ENCODE data around the gene SMARCA4. TPM values are rescaled to one million over a fixed set of nuclear protein-coding genes. Genes with fewer than 3 reads are reported as not detected.

SMARCA4 gene
- total and polyA plus RNA-seq, 7 experiments from 2014 or later = 11.8 to 126 (median 102) TPM

DNA sequence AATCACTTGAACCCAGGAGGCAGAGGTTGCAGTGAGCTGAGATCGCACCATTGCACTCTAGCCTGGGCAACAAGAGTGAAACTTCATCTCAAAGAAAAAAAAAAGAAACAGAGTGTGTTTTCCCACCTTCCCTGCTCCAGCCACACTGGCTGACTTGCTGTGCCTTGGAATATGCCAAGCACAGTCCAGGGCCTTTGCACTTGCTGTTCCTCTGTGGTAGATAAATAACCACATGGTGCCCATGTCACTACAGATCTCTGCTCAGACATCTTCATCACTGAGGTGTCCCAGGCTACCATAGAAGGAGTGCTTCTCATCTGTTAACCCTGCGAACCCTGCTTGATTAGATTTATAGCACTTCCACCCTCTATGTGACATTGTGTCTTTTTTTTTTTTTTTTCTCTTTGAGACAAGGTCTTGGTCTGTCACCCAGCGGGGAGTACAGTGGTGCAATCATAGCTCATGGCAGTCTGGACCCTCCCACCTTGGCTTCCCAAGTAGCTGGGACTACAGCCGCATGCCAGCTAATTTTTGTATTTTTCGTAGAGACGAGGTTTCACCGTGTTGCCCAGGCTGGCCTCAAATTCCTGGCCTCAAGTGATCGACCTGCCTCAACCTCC, 10.4 kb downstream of the SMARCA4 start:
- ChIA-PET POLR2A (interaction anchor here (0.6 kb wide), 1 partner anchor 15 kb away, joined by 3 read pairs; no protein-coding TSS in a partner anchor), CTCF (no interaction called here)
- DNase-seq (no peak), ATAC-seq (no peak)
- Mint-ChIP-seq H3K4me1 (peaks cover 14 to 67% (median 56%) of the 10 kb centered on the region in 7 donors), H3K36me3 (peaks cover 0 to 5% (median 3%) of the 10 kb centered on the region in 5 donors), H3K27me3 (no peaks in the 10 kb centered on the region), H3K4me3 (no peak overlapping the region), H3K9me3 (no peaks in the 10 kb centered on the region), H3K27ac (peak overlapping the region in 2 of 9 donors; percentile 42 to 45)
- H3K27me3 ChIP-seq (ENCODE audit: control insufficient read depth in 2 of 2, insufficient read depth in 2 of 2, low read length in 2 of 2) = no peaks in the 10 kb centered on the region
- H3K27ac ChIP-seq (ENCODE audit: low read depth, low read length) = no peak overlapping the region
- H3K9me3 ChIP-seq (ENCODE audit: control insufficient read depth in 2 of 3, low read length in 3 of 3) = no peaks in the 10 kb centered on the region
- H3K36me3 ChIP-seq (ENCODE audit: control insufficient read depth in 2 of 3, insufficient read depth in 3 of 3, low read length in 3 of 3) = no peaks in the 10 kb centered on the region
- peaks cover 0 to 11% of the 10 kb centered on the region in 2 donors for H3K4me1 ChIP-seq (ENCODE audit: control insufficient read depth in 2 of 2, insufficient read depth in 2 of 2, low read length in 2 of 2)
- H3K4me3 ChIP-seq (ENCODE audit: low read length) = no peak overlapping the region
- intact Hi-C loops (cut with micrococcal nuclease) = no loop called here

DNA sequence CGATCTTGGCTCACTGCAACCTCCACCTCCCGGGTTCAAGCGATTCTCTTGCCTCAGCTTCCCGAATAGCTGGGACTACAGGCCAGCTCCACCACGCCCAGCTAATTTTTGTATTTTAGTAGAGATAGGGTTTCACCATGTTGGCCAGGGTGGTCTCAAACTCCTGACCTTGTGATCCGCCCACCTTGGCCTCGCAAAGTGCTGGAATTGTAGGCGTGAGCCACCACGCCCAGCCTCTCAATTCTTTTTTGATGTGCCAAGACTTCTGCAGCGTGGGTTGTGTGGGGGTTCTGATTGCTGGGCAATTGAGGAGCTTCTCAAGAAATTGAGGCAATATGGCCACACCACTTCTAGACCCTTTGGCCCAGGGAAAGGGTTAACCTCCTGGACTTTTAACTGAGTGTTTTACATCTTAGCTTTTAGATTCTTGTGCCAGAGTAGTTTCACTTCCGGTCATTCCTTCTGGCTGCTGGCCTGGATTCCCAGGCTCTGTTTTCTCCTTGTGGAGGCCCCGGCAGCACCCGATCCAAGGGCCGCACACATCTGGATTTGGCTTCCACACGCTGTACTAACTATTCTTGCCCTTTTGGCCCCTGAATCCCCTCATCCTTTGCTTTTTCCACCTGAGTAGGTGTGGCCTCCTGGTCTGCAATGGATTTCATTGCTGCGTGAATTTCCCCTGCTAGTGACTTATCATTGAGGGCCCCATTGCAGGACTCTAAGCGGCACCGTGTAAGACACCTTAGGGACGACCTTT, 14.7 kb downstream of the SMARCA4 start:
- H3K4me3 ChIP-seq (ENCODE audit: low read length) = no peak overlapping the region
- peaks cover 0 to 5% (median 0%) of the 10 kb centered on the region in 3 experiments for H3K36me3 ChIP-seq (ENCODE audit: control insufficient read depth in 2 of 3, insufficient read depth in 3 of 3, low read length in 3 of 3)
- ChIA-PET CTCF (interaction anchor here (1.4 kb wide), 1 partner anchor 13 kb away, joined by 5 read pairs; no protein-coding TSS in a partner anchor), POLR2A (interaction anchor here (0.7 to 1.2 kb wide), 2 partner anchors 11 to 12 kb away, joined by 3 read pairs; no protein-coding TSS in a partner anchor)
- no peak for DNase-seq
- Mint-ChIP-seq H3K36me3 (peaks cover 0 to 7% (median 3%) of the 10 kb centered on the region in 5 donors), H3K9me3 (no peaks in the 10 kb centered on the region), H3K27ac (peak overlapping the region in 2 of 9 donors; percentile 31 to 78), H3K4me1 (peaks cover 12 to 61% (median 45%) of the 10 kb centered on the region in 7 donors), H3K4me3 (peak overlapping the region in 2 of 10 donors; percentile 7 to 55), H3K27me3 (no peaks in the 10 kb centered on the region)
- intact Hi-C loops (cut with micrococcal nuclease) = no loop called here
- H3K27ac ChIP-seq (ENCODE audit: low read depth, low read length) = no peak overlapping the region
- H3K27me3 ChIP-seq (ENCODE audit: control insufficient read depth in 2 of 2, insufficient read depth in 2 of 2, low read length in 2 of 2) = no peaks in the 10 kb centered on the region
- peaks cover 4 to 5% of the 10 kb centered on the region in 2 donors for H3K4me1 ChIP-seq (ENCODE audit: control insufficient read depth in 2 of 2, insufficient read depth in 2 of 2, low read length in 2 of 2)
- ATAC-seq = no peak
- H3K9me3 ChIP-seq (ENCODE audit: control insufficient read depth in 2 of 3, low read length in 3 of 3) = no peaks in the 10 kb centered on the region

DNA sequence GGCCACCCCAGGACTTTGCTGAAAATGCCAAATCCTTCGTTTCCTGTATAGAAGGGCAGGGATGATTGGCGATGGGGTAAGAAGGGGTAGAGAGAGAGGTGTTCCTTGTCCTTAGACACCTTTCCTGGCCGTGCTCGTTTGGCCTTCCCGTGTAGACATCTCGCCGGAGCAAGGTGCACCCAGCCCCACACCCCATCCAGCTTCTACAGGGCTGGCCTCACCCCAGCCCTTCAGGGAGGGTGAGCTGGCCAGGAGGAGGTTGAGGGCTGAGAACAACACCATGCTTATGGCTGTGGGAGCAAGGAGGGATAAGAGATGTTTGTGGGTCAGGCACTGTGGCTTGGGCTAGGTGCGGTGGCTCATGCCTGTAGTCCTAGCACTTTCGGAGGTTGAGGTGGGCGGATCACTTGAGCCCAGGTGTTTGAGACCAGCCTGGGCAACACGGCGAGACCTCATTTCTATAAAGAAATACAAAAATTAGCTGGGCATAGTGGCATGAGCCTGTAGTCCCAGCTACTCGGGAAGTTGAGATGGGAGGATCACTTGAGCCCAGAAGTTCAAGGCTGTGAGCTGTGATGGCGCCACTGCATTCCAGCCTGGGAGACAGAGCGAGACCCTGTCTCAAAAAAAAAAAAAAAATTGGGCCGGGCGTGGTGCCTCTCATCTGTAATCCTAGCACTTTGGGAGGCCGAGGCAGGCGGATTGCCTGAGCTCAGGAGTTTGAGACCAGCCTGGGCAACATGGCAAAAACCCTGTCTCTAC, 15.5 kb downstream of the SMARCA4 start:
- intact Hi-C loops (cut with micrococcal nuclease) = no loop called here
- no peaks in the 10 kb centered on the region for H3K9me3 ChIP-seq (ENCODE audit: control insufficient read depth in 2 of 3, low read length in 3 of 3)
- H3K4me1 ChIP-seq (ENCODE audit: control insufficient read depth in 2 of 2, insufficient read depth in 2 of 2, low read length in 2 of 2) = peaks cover 4 to 5% of the 10 kb centered on the region in 2 donors
- ChIA-PET POLR2A (interaction anchor here (0.7 kb wide), 1 partner anchor 12 kb away, joined by 3 read pairs; no protein-coding TSS in a partner anchor), CTCF (interaction anchor here (0.7 to 1.4 kb wide), 2 partner anchors 14 to 17 kb away, joined by 5 read pairs; no protein-coding TSS in a partner anchor)
- no peaks in the 10 kb centered on the region for H3K27me3 Mint-ChIP-seq
- H3K27ac Mint-ChIP-seq = peak overlapping the region in 4 of 9 donors; percentile 12 to 78 (median 46)
- no peak for ATAC-seq
- H3K4me3 ChIP-seq (ENCODE audit: low read length) = no peak overlapping the region
- peaks cover 12 to 58% (median 38%) of the 10 kb centered on the region in 7 donors for H3K4me1 Mint-ChIP-seq
- H3K36me3 Mint-ChIP-seq = peaks cover 0 to 7% (median 3%) of the 10 kb centered on the region in 5 donors
- H3K27ac ChIP-seq (ENCODE audit: low read depth, low read length) = no peak overlapping the region
- DNase-seq = no peak
- H3K27me3 ChIP-seq (ENCODE audit: control insufficient read depth in 2 of 2, insufficient read depth in 2 of 2, low read length in 2 of 2) = no peaks in the 10 kb centered on the region
- H3K9me3 Mint-ChIP-seq = no peaks in the 10 kb centered on the region
- H3K36me3 ChIP-seq (ENCODE audit: control insufficient read depth in 2 of 3, insufficient read depth in 3 of 3, low read length in 3 of 3) = peaks cover 0 to 6% (median 0%) of the 10 kb centered on the region in 3 experiments
- peak overlapping the region in 2 of 10 donors; percentile 7 to 55 for H3K4me3 Mint-ChIP-seq

DNA sequence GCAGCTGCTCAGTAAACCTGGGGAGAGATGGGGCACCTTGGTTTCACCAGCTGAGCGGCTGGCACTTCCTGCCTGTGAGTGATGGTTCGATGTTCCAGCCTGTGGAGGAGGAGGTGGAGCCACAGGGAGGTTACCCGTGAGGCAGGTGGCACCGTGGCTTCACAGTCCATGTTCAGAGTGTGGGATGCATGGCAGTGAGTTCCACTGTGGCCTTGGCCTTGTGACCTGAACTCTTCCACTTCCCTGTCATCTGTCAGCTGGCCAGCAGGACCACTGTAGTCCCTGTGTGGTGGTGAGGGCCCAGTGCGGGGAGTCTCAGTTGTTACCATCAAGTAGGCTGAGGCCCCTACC, 16.9 kb downstream of the SMARCA4 start:
- H3K27ac Mint-ChIP-seq = peak overlapping the region in 3 of 9 donors; percentile 63 to 70 (median 66)
- no peak overlapping the region for H3K4me3 Mint-ChIP-seq
- POLR2A ChIA-PET = no interaction called here
- H3K4me1 Mint-ChIP-seq = peaks cover 12 to 55% (median 37%) of the 10 kb centered on the region in 7 donors
- no peaks in the 10 kb centered on the region for H3K9me3 Mint-ChIP-seq
- DNase-seq (no peak), ATAC-seq (no peak)
- Histone ChIP-seq H3K4me1 (ENCODE audit: control insufficient read depth in 2 of 2, insufficient read depth in 2 of 2, low read length in 2 of 2) (peaks cover 4 to 5% of the 10 kb centered on the region in 2 donors), H3K27me3 (ENCODE audit: control insufficient read depth in 2 of 2, insufficient read depth in 2 of 2, low read length in 2 of 2) (no peaks in the 10 kb centered on the region), H3K36me3 (ENCODE audit: control insufficient read depth in 2 of 3, insufficient read depth in 3 of 3, low read length in 3 of 3) (peaks cover 0 to 9% (median 0%) of the 10 kb centered on the region in 3 experiments), H3K27ac (ENCODE audit: low read depth, low read length) (no peak overlapping the region), H3K4me3 (ENCODE audit: low read length) (no peak overlapping the region), H3K9me3 (ENCODE audit: control insufficient read depth in 2 of 3, low read length in 3 of 3) (no peaks in the 10 kb centered on the region)
- H3K27me3 Mint-ChIP-seq = no peaks in the 10 kb centered on the region
- CTCF ChIA-PET = interaction anchor here (1.2 kb wide), 1 partner anchor 9 kb away, joined by 3 read pairs; no protein-coding TSS in a partner anchor
- peaks cover 0 to 7% (median 3%) of the 10 kb centered on the region in 5 donors for H3K36me3 Mint-ChIP-seq
- intact Hi-C loops (cut with micrococcal nuclease) = no loop called here

DNA sequence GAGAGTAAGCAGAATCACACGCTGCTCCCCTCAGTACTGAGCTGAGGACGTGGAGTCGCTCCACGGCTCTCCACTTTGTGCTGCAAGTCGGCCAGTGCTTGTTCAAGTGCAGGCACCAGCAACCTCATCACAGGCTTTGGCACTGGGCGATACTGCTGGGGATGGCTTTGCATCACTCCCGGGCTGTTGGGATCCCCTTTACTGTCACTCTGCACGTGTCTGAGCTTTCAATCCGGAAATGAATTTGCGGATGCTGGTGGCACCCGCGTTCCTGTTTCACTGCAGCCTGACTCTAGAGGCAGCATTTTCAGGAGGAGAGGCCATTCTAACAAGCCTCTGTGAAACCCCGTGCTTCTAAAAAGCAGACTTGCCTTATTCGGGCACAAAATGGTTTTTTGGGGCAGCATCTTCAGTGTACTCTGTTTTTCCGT, 19.1 kb downstream of the SMARCA4 start:
- Mint-ChIP-seq H3K4me1 (peaks cover 6 to 39% (median 25%) of the 10 kb centered on the region in 7 donors), H3K27me3 (no peaks in the 10 kb centered on the region), H3K9me3 (no peaks in the 10 kb centered on the region), H3K36me3 (peaks cover 0 to 7% (median 0%) of the 10 kb centered on the region in 5 donors), H3K4me3 (peak overlapping the region in 9 of 10 donors; percentile 22 to 76 (median 35)), H3K27ac (peak overlapping the region in 6 of 9 donors; percentile 46 to 78 (median 57))
- CTCF ChIA-PET = interaction anchor here (0.5 to 1.9 kb wide), 3 partner anchors 12 to 44 kb away, joined by 3 to 7 read pairs (median 4); no protein-coding TSS in a partner anchor
- no peak overlapping the region for H3K27ac ChIP-seq (ENCODE audit: low read depth, low read length)
- no peaks in the 10 kb centered on the region for H3K9me3 ChIP-seq (ENCODE audit: control insufficient read depth in 2 of 3, low read length in 3 of 3)
- intact Hi-C loops (cut with micrococcal nuclease) = loop anchor here in 1 of 2 donors (1.0 kb wide), 1 partner anchor 38 kb away; no protein-coding TSS in a partner anchor
- H3K27me3 ChIP-seq (ENCODE audit: control insufficient read depth in 2 of 2, insufficient read depth in 2 of 2, low read length in 2 of 2) = no peaks in the 10 kb centered on the region
- DNase-seq (peak in 4 of 9 donors; percentile 10 to 37 (median 24)), ATAC-seq (peak; percentile 85)
- peaks cover 0 to 4% of the 10 kb centered on the region in 2 donors for H3K4me1 ChIP-seq (ENCODE audit: control insufficient read depth in 2 of 2, insufficient read depth in 2 of 2, low read length in 2 of 2)
- POLR2A ChIA-PET = no interaction called here
- H3K36me3 ChIP-seq (ENCODE audit: control insufficient read depth in 2 of 3, insufficient read depth in 3 of 3, low read length in 3 of 3) = peaks cover 0 to 23% (median 0%) of the 10 kb centered on the region in 3 experiments
- H3K4me3 ChIP-seq (ENCODE audit: low read length) = no peak overlapping the region

Measured in naive thymus-derived CD4-positive, alpha-beta T cell (primary cell).